SH-SY5Y (cell line): Measurements from ENCODE around the gene STBD1.

Source experiments
- GATA2 ChIP-seq: IDR thresholded peaks from 2 replicates; pipeline ENCODE4 v1.6.1; 2011; ENCODE audit warnings: mild to moderate bottlenecking, low read depth, low read length
- GATA3 ChIP-seq: IDR thresholded peaks from 2 replicates; pipeline ENCODE4 v1.6.1; 2011; ENCODE audit warnings: low read depth, mild to moderate bottlenecking, low read length, moderate library complexity

The STBD1 gene

GRCh38 chr4:76342191-76342590, 35.7 kb downstream of the STBD1 start:
- no peak for TF ChIP-seq GATA3
- TF ChIP-seq GATA2: no peak

DNA sequence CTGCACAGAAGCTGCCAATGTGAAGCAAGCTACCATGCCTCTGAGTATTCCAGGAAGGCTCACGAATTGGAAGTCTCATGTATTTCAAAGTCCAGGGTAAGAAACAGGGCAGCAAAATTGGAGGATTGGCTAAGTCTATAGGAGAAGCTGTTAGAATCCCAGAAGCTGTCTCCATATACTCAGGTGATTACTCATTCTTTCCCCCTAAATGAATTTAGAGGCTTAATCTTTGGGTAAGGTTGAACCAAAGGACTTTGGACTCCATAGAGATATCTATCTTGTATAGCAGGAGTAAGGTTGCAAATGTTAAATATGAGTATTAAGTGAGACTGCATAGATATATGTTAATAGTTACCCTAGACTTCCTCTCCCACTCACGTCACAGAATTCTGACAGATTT, 36.3 kb downstream of the STBD1 start:
- TF ChIP-seq GATA2: no peak
- TF ChIP-seq GATA3: no peak

DNA sequence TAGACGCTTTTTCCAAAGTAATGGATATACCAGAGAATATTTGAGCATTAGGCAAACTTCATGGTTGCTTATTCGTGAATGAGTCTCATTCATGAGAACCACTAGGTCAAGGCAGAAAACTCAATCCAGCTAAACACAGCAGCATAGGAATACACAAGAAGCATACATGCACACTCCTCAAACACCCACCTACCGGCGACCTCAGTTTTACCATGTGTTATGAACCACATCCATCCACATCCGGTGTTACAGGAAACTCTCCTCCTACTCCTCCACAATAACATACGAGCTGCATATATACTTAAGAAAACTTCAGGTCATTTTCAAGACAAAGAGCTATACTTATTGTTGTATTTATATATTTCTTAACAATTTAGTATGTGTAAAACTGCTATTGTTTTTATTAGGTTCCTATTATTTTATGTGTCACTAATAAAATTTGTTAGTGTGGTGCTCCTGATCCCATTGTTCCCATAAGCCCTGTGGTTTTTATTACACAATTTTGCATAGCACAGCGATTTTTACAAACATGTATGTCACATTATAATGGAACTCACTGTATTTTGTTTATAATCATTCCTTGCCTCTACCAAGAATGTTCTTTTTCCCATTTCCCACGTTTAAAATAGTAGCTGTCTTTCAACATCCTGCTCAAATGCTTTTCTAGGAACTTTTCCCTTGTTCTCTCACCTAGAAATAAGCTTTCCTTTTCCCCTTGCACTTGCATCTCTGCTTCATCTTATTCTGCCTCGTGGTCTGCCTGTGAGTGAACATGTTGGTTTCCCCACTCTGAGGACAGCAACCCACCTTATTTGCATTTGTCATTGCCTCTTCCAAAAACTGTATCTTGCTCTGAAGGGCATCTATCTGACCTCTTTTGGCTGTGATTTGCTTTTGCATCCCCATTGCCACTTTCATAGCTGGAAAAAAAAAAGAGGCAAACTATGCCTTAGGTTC, 48.3 kb downstream of the STBD1 start:
- TF ChIP-seq GATA3: no peak

DNA sequence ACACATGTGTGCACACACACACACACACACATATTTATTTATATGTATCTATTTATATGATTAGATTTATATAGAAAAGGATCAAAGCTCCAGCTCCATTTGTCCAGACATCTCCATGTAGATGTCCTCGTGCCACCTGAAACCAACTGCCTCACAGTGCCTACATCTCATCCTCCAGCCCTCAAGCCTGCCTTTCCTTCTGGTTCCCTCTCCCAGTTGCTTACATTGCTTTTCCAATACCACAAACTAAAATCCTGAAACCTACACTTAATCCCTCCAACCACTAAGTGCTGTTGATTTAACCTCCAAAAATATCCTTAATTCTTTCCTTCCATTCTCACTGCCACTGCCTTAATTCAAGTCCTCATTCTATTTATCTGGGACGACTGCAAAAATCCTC, 51.4 kb downstream of the STBD1 start:
- TF ChIP-seq GATA3: no peak
- TF ChIP-seq GATA2: no peak
